TTC549 (cell line): Measurements from ENCODE around the gene DHRS1.

Experiments
- FAIRE-seq: peaks from 2 replicates; lab custom pipeline; 2012; peaks lifted over from hg19 to GRCh38; lab: Jason Lieb, UNC

Gene DHRS1

DNA sequence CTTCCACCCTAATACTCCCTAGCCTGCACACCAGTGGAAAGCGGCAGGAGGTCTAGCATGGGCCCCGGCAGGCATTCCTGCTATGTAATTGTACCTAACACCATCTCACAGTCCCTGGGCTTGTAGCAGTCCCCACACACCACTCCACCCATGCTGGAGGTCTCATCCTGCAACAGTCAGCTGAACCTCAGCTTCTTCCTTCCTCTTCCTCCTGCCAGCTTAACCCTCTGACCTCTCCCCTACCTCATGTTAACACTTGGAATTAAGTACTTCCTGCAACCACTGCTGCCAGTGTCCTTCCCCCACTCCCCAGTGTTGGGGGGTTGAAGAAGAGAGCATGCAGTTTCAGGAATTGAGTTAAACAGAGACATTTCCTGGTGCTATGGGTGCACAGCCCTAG lies 27.7 kb upstream of the DHRS1 start:
- no peak for FAIRE-seq

DNA sequence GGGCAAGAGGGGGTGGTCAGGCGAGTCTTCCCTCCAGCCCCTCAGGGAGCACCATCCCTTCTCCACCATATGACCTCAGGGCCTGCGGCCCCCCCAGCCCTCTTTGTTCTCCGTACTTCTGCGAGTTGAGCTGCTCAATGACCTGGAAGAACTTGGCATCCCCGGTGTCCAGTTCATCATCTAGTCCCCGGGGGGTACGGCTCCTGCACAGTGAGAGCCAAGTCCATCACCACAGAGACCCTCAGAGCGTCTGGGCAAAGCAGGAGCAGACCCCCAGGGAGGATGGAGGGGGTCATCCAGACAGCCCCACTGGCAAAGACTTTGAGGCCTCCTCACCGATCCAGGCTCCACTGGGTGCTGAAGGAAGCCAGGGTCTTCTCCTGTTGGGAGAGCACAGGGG lies 26.4 kb upstream of the DHRS1 start:
- no peak for FAIRE-seq

DNA sequence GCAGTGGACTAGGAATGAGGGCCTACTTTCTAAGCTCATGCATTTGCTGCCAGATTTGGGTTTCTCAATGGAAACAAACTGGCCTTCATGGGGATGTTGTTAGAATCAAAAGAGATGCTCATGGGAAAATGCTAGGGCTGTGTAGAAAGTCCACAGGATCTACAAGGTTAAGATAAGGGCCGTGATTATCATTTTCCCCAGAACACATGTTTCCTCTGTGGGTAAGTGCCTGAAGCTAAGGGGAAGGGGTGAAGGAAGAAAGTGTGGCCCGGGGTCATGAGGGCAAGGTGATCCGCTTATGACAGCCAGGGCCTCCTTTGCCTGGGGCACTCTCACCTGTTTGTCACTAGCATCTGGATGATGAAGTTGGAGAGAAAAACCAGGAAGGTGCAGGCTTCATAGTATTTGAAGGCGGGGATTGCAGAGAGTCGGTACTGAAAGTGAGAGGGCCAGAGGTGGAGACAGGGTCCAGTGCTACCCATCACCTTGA lies 25.5 kb upstream of the DHRS1 start:
- FAIRE-seq: no peak

DNA sequence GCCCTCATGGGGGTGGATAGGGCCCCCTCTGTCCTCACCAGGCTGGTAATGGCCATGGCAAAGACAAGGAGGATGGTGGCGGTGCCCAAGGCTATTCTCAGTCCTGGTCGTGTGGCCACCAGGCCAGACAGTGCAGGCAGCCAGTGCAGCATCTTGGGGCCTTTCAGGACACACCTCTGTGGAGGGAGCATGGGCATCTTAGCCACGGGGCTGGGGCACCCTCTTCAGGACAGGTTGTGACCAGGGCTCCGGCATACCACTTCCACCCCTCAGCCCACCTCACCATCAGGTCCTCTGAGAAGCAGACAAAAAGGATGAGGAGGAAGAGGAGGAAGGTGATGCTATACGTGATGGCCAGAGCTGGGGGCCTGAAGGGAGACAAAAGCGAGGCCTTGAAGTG lies 24.4 kb upstream of the DHRS1 start:
- no peak for FAIRE-seq

DNA sequence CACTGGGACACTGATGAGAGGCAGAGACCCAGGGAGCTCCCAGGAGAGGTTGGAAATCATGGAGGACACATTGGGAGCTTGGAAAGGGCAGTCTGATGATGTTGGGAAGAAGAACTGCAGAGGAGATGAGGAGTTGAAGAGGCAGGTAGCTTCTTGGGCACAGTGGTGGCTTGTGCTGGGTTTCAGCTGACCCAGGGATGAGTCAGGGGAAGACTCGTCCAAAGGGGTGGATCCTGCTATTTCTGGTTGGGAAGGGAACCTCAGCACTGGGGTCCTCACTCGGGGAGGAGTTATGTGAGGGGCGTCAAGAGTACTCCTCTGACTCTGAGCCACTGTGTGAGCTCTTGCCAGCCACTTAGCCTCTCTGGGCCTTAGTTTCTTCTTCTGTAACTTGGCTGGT lies 23.8 kb upstream of the DHRS1 start:
- no peak for FAIRE-seq

DNA sequence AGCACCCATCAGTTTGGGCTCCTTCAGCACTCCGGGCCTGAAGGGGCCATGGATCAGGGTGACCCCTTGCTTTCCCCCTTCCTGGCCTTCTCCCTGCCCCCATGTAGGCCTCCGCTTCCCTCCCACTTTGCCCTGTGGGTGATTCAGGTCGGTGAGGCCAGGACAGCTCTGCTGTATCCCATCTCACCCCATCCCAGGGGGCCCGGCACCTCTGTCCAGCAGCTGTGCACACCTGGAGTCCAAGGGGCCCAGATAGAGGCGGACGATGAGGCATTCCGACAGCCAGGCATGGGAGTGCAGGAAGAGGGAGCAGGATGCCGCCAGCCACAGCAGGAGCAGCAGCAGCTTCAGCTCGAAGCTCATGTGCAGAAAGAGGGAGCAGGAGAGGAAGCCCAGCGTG lies 23.1 kb upstream of the DHRS1 start:
- no peak for FAIRE-seq

DNA sequence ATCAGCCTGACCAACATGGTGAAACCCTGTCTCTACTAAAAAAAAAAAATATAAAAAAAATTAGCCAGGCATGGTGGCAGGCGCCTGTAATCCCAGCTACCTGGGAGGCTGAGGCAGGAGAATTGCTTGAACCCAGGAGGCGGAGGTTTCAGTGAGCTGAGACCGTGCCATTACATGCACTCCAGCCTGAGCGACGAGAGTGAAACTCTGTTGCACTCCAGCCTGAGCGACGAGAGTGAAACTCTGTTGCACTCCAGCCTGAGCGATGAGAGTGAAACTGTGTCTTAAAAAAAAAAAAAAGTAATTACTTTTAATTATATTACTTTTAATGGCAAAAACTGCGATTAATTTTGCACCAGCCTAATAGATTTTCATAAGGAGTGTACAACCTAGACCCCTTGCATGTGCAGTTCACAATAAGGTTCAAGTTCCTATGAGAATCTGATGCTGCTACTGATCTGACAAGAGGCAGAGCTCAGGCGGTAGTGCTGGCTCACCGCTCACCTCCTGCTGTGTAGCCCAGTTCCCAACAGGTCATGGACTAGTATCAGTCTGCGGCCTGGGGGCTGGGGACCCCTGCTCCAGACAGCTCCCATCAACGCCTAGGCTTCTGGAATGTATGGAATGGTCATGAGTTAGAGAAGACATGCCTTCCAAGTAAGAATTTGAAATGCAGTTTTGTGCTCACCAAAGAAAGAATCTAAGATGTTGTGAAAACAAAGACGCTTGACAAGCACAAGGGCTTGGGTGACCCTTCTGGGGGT lies 21.8 kb upstream of the DHRS1 start:
- no peak for FAIRE-seq

DNA sequence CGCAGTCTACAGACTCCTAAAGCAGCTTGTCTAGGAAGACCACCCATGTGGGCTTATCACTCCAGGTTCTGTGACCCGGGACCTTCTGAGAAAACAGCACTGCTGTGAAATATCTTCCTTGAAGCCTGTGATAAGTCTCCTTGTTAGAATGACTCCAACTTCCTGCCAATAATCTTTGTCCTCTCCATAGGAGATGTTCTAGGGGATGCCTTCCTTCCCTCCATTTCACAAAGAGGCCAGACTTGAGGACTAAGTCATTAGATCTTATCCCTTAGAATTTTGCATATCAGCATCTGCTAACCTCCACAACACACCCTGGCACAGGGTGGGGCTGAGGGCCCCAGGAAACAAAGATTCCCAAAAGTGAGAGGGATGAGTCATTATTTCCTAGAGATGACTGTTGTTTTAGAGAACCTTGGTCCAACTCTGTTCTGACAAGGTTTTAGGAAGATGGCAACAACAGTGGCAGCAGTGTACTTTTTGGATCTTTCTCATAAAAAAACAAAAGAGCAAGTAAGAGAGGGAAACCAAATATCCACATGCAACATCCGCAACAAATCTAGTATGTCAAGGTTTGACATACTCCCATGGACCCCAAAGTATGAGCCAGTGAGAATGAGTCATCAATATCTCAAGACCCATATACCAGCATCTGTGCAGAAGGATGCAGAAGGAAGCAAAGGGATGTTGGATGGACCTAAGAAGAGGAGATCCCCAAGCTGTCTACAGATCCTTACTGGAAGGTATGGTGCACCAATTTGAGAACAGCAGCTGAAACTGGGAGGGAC lies 17.8 kb upstream of the DHRS1 start:
- FAIRE-seq: no peak

DNA sequence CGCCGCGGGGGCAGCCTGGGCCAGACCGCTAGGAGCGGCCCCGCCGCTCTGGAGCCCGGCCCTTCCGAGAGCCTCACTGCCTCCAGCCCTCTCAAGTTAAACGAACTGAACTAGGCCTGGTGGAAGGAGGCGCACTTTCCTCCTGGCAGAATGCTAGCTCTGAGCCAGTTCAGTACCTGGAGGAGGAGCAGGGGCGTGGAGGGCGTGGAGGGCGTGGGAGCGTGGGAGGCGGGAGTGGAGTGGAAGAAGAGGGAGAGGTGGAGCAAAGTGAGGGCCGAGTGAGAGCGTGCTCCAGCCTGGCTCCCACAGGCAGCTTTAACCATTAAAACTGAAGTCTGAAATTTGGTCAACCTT lies 17.0 kb upstream of the DHRS1 start:
- FAIRE-seq: no peak

DNA sequence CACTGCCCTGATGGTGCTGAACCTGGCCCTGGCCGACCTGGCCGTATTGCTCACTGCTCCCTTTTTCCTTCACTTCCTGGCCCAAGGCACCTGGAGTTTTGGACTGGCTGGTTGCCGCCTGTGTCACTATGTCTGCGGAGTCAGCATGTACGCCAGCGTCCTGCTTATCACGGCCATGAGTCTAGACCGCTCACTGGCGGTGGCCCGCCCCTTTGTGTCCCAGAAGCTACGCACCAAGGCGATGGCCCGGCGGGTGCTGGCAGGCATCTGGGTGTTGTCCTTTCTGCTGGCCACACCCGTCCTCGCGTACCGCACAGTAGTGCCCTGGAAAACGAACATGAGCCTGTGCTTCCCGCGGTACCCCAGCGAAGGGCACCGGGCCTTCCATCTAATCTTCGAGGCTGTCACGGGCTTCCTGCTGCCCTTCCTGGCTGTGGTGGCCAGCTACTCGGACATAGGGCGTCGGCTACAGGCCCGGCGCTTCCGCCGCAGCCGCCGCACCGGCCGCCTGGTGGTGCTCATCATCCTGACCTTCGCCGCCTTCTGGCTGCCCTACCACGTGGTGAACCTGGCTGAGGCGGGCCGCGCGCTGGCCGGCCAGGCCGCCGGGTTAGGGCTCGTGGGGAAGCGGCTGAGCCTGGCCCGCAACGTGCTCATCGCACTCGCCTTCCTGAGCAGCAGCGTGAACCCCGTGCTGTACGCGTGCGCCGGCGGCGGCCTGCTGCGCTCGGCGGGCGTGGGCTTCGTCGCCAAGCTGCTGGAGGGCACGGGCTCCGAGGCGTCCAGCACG lies 16.4 kb upstream of the DHRS1 start:
- FAIRE-seq: no peak

DNA sequence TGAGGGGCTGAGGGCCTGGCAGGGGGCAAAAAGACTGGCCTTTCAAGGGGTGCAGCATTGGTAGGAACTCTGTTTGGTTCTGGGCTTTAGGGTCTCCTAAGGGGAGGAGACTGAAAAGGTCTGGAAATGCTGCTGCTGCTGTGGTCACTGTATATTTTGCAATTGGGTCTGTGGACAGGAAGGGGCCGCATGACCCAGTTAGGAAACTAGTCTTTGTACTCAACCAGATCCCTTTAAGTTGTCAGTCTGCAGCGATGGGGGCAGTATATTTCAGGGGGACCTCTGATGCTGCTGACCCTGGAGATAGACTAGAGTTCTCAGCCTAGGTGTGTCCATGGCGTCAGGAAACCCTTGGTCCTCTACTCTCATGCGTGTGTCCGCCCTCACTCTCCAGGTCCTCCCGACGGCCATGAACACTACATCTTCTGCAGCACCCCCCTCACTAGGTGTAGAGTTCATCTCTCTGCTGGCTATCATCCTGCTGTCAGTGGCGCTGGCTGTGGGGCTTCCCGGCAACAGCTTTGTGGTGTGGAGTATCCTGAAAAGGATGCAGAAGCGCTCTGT lies 15.7 kb upstream of the DHRS1 start:
- no peak for FAIRE-seq

DNA sequence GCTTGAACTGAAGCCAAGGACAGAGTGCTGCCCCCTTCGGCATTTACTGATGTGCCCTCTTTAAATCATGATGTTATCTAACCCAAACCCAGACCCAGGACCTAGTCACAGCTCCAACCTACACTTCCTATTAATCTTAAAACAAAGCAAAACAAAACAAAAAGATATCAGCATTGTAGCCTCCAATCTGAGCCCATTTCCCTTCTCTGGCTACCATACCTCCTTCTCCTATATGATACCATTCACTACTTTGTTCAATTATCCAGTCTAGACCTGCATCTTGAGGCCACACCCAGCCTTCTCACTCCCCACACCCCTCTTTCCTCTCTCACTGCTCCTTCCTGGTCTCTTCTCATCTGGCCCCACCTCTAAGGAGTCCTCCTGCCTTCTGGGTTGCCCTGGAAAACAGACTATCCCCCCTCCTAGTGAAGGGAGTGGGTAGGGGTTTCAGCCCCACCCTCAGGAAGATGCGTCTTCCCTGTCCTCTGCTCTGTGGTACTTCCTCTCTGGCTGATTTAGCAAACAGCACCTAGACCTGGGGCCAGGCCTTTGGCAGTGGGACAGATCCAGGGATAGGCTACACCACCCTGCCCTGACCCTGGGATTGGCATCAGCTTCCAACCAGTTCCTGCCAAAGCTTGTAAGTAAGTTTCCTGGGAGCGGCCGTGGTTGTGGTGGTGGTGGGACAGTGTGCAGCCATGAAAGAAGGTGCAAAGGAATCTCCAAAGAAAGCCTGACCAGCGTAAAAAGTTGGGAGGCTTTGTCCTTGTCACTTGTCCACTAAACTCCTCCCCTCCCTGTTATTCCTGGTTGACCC lies 15.0 kb upstream of the DHRS1 start:
- no peak for FAIRE-seq

DNA sequence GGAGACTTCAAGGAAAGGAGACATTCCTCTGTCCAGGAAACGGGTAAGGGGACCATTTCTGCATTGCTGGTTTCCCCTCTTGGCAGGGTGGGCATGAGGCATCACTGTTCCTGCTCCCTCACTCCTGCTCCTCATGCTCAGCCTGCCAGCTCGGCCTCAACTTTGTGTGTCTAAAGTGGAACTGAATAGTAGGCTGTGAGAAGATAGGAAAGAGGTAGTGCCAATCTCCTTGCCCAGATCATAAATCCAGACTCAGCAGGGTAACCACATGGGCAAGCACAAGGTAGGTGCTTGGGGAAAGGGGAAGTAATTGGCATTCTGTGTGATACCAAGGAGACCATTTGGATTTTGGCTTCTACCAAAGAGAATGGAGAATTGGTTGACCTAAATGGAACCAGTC lies 14.3 kb upstream of the DHRS1 start:
- no peak for FAIRE-seq

DNA sequence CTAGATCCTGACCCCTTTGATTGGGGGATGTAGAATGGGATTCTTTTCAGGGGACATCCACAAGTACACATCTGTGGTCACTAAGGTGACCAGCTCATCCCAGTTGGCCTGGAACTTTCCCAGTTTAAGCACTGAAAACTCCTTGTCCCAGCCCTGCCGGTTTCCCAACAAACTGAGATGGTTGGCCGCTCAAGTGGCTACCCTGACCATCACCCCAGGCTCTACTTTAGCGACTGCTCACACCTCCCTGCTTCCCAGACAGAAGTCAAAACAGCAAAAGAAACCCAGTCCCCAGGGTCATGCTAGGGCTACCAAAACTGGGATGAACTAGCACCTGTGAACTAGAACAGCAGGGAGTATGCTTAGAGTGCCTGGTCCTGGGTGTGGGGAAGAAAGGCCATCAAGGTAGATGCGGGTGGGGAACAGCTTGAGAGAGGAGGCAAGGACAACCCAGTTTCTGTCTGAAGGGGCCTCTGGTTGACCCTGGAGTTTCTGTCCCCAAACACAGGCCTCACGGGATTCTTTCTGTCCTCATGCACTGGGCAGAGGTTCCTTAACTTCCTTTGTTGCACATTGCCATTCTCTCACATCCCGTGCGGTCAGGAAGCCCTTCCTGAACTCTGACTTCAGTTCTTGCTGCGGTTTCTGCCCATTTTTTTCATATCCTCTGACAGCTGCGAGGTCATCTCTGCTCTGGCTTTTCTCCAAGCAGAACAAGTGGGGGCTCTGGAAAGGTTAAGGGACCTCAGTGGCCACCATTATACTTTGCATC lies 13.3 kb upstream of the DHRS1 start:
- no peak for FAIRE-seq

DNA sequence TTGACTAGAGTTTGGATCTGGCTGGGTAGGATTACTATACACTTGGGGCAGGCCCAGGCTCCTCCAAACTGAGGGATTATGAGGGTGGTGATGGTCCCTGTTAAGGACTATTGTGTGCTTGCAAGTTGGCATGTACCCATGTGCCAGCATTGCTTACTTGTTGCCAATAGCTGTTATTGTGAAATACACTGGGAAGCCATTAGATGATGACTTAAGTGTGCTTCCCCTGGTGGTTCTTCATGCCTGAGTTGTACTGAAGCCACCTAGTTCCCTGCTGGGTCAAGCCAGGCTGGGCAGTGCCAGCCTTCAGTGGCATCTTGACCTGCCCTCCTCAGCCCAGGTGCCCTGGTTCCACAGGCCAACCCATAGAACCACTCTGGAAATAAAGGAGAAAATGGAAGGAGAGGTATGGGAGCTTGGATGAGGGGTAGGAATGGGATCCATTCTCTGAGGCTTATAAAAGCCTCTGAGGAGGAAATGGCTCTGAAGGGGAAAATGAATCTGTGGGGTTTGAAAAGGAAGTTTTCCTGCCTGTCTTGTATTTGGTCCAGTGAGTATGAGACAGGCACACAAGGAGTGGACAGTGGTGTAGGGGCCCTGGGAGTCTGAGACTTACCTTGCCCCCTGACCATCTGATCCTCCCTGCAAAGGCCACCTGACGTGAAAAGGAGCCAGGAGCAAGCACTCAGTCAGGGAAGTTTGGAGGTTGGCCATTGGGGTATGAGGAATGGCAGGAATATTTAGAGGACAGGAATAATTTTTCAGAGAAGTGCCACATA lies 12.4 kb upstream of the DHRS1 start:
- FAIRE-seq: no peak

DNA sequence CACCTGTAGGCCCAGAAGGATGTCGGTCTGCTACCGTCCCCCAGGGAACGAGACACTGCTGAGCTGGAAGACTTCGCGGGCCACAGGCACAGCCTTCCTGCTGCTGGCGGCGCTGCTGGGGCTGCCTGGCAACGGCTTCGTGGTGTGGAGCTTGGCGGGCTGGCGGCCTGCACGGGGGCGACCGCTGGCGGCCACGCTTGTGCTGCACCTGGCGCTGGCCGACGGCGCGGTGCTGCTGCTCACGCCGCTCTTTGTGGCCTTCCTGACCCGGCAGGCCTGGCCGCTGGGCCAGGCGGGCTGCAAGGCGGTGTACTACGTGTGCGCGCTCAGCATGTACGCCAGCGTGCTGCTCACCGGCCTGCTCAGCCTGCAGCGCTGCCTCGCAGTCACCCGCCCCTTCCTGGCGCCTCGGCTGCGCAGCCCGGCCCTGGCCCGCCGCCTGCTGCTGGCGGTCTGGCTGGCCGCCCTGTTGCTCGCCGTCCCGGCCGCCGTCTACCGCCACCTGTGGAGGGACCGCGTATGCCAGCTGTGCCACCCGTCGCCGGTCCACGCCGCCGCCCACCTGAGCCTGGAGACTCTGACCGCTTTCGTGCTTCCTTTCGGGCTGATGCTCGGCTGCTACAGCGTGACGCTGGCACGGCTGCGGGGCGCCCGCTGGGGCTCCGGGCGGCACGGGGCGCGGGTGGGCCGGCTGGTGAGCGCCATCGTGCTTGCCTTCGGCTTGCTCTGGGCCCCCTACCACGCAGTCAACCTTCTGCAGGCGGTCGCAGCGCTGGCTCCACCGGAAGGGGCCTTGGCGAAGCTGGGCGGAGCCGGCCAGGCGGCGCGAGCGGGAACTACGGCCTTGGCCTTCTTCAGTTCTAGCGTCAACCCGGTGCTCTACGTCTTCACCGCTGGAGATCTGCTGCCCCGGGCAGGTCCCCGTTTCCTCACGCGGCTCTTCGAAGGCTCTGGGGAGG lies 11.3 kb upstream of the DHRS1 start, which contains the start of gene LTB4R:
Gene LTB4R (plus strand): TSS at position 857 of the 959 bp plus-strand sequence. CDS start 4,150 bp downstream, outside the sequence.
- FAIRE-seq: no peak

DNA sequence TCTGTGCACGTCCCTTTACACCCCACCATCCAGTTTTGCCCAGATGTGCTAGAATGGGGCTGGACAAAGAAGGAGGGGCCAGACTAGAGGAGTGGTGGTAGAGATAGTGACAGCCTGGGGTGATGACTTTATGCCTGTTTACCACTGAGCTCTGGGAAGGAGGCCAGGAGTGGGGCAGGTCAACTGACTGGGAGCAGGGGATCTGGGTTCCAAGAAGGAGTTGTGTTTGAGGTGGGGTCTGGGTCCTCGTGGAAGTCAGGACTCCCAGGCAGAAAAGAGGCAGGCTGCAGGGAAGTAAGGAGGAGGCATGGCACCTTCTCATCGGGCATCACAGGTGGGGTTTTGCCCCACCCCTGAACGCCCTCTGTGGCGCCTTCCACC lies 10.7 kb upstream of the DHRS1 start:
- no peak for FAIRE-seq

DNA sequence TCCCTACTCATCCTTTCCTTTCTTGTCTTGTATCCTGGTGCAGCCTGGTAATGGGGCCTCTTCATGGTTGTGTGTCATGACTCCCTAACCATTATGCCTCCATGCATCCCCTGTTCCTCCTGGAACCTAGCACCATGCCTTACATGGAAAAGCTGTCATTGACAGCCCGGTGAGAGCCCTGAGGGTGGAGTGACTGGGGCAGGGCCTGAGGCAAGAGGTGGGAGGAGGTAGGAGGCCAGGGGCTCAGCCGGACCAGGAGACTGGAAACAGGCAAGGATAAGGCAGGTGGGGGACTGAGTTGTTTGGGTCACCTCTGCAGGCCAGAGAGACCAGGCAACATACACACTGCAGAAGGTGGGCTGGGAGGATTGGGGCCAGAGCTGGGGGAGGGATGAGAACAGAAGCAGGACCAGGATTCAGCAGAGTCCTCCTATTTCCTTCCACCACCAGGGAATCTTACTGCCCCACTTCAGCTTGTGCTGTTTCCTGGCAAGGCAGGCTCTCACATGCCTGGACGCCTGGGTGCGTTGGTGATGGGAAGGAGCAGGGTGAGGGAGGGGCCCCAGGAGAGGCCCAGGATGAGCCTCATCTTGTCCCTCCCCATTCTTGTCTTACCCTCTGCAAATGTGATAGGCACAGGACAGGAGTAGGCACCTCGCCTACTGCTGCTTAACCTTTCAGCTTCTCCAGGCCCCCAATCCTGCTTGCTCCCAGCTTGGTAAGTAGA lies 10.1 kb upstream of the DHRS1 start, which contains the start of gene LTB4R2:
Gene LTB4R2 (plus strand): TSS at position 603 of the 727 bp plus-strand sequence. CDS start 525 bp downstream, outside the sequence.
- FAIRE-seq: no peak
